ENCODE data around the gene FCER1G.
"Not testable (repeated sequence)": the region's sequence is repeated elsewhere in the genome, so short reads cannot be mapped to it uniquely, and the experiment has no call there.

FCER1G gene

DNA sequence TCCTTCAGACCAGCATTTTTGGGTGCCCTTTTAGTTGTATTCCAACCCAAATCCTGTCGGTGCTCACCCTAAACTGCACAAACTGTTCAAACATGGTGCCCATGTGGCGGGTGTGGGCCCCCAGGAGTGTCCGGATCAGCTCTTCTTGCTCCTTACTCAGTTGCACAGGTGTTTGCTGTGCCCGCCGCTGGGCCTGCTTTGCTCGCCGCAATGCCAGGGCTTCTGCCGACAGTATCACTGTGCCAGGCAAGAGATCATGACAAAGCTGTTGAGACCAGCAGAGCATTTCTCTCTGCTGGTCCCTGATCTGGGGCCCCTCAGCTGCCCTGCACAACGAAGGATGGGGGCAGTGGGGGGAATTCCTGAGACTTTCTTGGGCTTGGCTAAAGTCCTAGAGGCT lies 18.0 kb downstream of the FCER1G start:
- no peak for DNase-seq (ENCODE audit: low read depth)

GRCh38 chr1:161235957-161236775 lies 21.1 kb downstream of the FCER1G start:
- DNase-seq (ENCODE audit: low read depth), result no peak

GRCh38 chr1:161238039-161238473 lies 23.0 kb downstream of the FCER1G start, which contains the start of gene NR1I3:
Gene NR1I3, minus strand, starts transcription at chr1:161238203. Its CDS starts 1,638 bp downstream, at chr1:161236565.
- no peak for DNase-seq (ENCODE audit: low read depth)

DNA sequence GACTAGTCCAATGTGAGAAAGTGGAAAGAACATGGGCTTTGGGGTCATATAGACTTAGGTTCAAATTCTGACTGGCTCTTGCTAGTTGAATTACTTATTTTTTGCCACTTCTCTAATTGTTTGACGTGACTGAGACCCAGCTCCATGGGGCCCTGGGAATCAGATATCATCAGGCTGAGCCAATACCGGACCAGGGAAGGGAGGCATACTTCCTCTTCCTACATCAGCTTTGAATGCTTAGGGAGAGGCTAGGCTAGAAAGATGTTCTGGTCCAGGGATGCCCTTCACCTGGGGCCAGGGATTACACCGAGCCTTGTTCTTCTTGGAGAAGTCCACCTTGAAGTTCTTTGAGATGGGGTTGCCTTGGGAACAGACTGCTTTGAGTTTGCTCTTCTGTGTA lies 26.6 kb downstream of the FCER1G start:
- no peak for DNase-seq (ENCODE audit: low read depth)

GRCh38 chr1:161242313-161242712 lies 27.2 kb downstream of the FCER1G start:
- DNase-seq (ENCODE audit: low read depth), result no peak

DNA sequence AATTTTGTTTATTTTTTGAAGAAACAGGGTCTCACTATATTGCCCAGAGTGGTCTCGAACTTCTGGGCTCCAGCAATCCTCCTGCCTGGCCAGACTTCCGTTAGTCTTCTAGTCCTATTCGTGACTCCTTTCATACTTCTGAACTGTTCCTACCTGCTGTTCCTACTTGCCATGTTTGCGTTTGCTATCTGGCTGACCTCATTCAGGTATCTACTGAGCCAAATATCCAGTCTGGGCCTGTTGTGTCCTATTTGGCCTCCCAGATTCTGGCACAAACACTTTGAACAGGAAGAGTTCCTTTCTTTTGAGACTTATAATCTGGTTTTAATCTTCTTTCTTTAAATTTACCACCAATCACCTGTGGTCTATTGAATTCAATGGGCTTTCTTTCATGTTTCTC lies 29.8 kb downstream of the FCER1G start:
- DNase-seq (ENCODE audit: low read depth), result no peak

GRCh38 chr1:161250100-161250499 lies 35.0 kb downstream of the FCER1G start:
- not testable (repeated sequence) for DNase-seq (ENCODE audit: low read depth)

GRCh38 chr1:161250829-161251228 lies 35.7 kb downstream of the FCER1G start:
- DNase-seq (ENCODE audit: low read depth), result no peak

DNA sequence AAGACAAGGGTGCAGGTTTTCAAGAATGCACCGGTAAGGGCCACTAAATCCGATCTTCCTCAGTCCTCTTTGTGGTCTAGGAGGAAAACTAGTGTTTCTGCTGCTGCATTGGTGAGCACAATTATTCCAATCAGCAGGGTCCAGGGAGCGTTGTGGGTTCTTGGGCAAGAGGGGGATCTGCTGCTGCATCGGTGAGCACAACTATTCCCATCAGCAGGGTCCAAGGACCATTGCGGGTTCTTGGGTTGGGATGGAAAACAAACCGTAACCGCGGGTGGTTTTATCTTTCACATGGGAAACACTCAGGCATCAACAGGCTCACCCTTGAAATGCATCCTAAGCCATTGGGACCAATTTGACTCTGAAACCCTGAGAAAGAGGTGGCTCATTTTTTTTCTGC lies 36.5 kb downstream of the FCER1G start:
- DNase-seq (ENCODE audit: low read depth), result no peak

GRCh38 chr1:161255302-161255701 lies 40.2 kb downstream of the FCER1G start:
- DNase-seq (ENCODE audit: low read depth), result not testable (repeated sequence)

GRCh38 chr1:161255955-161256520 lies 40.9 kb downstream of the FCER1G start:
- DNase-seq (ENCODE audit: low read depth), result not testable (repeated sequence)

- not testable (repeated sequence) for DNase-seq (ENCODE audit: low read depth)
Measured at GRCh38 chr1:161257109-161257508, 42.0 kb downstream of the FCER1G start.

GRCh38 chr1:161258439-161259344 lies 43.6 kb downstream of the FCER1G start, which contains the start of gene PCP4L1:
Gene PCP4L1, plus strand, starts transcription at chr1:161258745. Its CDS starts 230 bp downstream, at chr1:161258975.
- DNase-seq (ENCODE audit: low read depth), result peak; percentile 32

DNA sequence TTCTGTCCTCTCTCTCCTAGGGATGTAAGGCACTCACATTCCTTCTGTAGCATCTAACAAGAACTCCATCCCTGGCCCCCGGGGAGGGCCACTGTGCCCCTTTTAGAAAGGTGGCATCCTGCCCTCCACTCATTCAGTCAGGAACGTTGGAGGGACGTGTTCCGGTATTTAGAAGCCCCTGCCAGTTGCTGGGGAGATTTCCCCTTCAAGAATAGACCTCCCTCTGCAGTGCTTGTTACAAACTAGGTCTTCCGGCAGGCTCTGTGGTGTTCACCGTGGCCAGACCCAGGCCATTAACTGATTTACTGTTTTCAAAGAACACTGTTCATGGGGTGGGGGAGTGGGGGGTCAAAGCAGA lies 44.2 kb downstream of the FCER1G start:
- DNase-seq (ENCODE audit: low read depth), result no peak

DNA sequence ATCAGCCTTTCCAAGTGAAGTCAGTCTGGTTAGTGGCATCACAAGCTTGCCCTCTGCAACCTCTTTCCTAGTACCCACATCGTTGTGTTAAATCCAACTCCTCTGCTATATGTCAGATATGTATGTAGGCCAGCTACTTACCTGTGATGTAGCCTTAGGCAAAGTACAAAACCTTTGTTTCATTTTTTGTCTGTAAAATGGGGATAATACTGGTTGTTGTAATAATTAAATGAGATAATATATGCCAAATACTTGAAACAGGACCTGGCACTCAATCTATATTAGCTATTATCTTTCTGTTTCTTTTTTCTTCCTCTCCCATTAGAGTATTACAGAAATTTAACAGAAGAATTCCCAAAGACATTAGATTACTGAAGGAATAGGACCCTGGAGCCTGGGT lies 44.7 kb downstream of the FCER1G start:
- DNase-seq (ENCODE audit: low read depth), result no peak

DNA sequence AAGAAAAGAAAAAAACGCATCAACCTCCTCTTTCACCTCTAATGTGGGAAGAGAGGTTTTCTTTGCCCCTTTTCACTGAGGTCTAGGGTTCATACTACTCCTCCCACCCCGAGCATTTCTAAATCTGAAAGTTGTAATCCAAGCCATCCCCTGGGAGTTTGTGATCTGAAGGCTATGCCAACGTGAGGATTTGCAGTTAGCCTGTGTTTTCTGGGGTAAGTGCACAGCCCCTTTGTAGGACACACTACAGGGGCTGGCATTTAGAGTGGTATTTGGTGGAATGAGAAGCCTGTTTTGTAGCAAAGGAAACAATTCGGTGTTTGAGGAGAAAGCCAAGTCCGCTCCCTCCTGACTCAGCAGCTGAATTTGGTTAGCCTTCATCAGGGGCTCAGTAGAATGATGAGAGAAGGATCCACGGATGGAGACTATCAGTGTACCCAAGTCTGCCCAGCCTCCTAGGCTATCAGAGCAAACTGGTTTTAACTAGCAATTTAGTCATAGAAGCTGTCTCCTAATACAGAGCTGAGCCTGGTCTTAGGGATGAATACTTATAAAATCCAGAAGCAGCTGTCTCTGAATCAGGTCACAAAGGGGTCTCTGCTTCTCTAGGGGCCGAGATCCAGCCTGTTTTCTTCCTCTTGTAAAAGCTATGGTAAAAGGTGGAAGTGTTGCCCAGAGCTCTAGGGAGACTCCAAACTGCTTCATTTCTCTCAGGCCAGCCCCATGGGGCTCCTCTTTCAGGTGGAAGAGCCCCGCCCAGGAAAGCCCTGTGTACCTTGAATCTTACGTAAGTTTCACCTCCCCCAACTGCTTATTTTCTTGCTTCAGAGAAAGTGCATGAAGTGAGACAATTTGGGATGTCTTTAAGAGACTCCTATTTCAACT lies 45.5 kb downstream of the FCER1G start:
- no peak for DNase-seq (ENCODE audit: low read depth)

DNA sequence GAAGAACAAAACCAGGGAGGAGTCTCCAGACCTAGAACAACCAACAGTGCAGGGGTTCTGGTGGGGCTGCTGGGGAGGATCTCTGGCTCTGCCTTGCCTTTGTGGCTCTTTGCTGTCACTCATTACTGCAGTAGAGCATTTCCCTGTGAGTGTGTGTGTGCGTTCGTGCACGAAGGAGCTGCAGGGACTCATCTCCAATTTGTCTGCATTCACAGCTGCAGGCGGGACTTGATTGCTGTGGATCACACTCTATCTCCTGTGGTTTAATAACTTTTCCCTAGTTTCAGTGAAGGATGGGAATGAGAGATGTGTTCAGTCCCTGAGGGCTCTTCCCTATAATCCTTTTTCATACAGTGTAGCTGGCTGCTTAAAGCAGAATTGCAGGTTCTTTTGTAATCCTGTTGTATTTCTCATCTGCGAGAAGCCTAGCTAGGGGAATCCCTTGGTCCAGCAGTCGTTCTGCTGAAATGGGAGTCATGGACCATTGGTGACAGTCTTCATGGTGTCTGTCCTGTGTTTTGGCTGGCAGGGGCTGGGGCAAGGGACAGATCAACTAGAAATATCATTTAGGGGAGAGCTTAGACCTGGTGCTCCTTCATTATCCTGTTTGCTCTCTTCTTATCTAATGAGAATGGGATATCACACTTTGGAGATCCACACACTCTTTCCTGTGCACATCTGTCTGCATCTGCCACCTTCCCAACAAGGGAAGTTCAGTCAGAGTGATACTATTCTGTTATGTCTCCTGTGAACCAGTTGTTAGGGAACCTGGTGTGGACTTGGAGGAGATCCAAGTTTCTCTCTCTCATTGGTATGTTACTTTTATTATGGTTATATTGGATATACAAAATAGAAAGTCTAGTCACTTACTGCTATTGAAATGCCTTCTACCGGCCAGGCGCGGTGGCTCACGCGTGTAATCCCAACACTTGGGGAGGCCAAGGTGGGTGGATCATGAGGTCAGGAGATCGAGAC lies 46.5 kb downstream of the FCER1G start:
- no peak for DNase-seq (ENCODE audit: low read depth)

DNA sequence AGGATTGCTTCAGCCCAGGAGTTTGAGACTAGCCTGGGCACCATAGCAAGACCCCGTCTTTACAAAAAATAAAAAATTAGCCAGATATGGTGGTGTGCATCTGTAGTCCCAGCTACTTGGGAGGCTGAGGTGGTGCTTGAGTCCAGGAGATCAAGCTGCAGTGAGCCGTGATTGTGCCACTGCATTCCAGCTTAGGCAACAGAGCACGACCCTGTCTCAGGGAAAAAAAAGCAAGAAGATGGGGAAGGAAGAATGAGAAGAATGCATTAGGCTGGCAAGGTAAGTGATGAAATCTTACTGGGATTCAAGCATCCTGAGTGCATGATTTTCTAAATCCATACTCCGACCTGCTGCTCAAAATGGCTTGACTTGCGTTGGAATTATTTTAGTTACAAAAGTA lies 50.2 kb downstream of the FCER1G start:
- DNase-seq (ENCODE audit: low read depth), result no peak

GRCh38 chr1:161266202-161266601 lies 51.1 kb downstream of the FCER1G start:
- DNase-seq (ENCODE audit: low read depth), result no peak

DNA sequence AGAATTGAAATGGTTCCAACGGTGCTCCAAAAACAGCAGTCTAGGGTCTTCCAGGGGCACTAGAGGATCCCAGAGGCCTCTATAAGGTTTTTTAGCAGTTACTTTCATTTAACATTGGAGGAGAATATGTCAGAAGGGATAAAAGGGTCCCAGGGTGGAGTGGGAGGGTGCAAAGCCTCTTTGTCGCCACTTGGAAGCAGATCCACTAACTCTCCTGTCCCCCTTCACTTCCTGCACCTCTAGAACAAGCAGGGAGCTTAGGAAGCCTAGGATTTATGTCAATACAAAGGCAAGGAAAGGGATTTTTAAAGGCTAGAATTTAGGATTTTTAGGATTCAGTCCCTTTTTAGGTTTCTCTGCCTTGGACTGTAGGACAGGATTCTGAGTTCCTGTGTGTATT lies 51.7 kb downstream of the FCER1G start:
- no peak for DNase-seq (ENCODE audit: low read depth)

Measured in activated T-cell treated with anti-CD3 and anti-CD28 coated beads for 24 hours (primary cell).